ENCODE measurements around the gene CRISPLD2. TPM values are rescaled to one million over a fixed set of nuclear protein-coding genes. Genes with fewer than 3 reads are reported as not detected.

CRISPLD2 gene
- total RNA-seq, 3 donors from 2014 or later (not counting 1 experiment from before 2014, with no cell fraction given): 0.86 to 6.3 TPM; not detected in 1

DNA sequence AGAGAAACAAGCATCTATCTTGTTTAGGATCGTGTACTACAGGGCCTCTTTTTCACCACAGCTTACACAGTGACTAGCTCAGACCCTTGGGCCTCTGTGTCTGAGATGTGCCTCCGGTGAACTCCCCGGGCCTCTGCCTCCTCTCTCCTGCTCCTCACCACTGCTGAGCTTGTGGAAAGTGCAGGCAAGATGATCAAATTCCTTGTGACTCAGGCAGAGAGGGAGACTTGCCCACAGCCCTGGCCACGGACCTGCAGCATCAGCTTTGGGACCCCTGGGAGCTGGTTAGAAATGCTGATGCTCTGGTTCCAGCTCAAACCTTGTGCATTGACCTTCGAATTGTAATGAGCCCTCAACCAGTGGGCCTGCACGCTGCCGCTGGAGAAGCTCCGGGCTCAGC is 111.7 kb downstream of the CRISPLD2 start:
- ATAC-seq (no peak), DNase-seq (no peak)
- Mint-ChIP-seq H3K27me3 (ENCODE audit: low read depth in 2 of 2) (no peaks in the 10 kb centered on the region), H3K9me3 (no peaks in the 10 kb centered on the region), H3K36me3 (no peaks in the 10 kb centered on the region), H3K4me1 (peaks cover 0 to 9% of the 10 kb centered on the region in 2 donors), H3K27ac (peak overlapping the region; percentile 58 to 75), H3K4me3 (no peak overlapping the region)
- H3K9me3 ChIP-seq (ENCODE audit: control insufficient read depth, insufficient read depth, low read length): peaks cover 15% of the 10 kb centered on the region
- peaks cover 4% of the 10 kb centered on the region for H3K4me1 ChIP-seq (ENCODE audit: control insufficient read depth, insufficient read depth, low read length)
- H3K36me3 ChIP-seq (ENCODE audit: control insufficient read depth, insufficient read depth, low read length): no peaks in the 10 kb centered on the region
- no peak overlapping the region for H3K4me3 ChIP-seq (ENCODE audit: low read length)
- WGBS (ENCODE audit: insufficient coverage): 93% methylated on average over 8 of the region's 8 CpGs
- TF ChIP-seq, protein P1, sequence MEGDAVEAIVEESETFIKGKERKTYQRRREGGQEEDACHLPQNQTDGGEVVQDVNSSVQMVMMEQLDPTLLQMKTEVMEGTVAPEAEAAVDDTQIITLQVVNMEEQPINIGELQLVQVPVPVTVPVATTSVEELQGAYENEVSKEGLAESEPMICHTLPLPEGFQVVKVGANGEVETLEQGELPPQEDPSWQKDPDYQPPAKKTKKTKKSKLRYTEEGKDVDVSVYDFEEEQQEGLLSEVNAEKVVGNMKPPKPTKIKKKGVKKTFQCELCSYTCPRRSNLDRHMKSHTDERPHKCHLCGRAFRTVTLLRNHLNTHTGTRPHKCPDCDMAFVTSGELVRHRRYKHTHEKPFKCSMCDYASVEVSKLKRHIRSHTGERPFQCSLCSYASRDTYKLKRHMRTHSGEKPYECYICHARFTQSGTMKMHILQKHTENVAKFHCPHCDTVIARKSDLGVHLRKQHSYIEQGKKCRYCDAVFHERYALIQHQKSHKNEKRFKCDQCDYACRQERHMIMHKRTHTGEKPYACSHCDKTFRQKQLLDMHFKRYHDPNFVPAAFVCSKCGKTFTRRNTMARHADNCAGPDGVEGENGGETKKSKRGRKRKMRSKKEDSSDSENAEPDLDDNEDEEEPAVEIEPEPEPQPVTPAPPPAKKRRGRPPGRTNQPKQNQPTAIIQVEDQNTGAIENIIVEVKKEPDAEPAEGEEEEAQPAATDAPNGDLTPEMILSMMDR (IDR thresholded peaks at IDR 0.05): no peak
- intact Hi-C loops (cut with micrococcal nuclease): no loop called here
- H3K27ac ChIP-seq (ENCODE audit: low read length): no peak overlapping the region
- H3K27me3 ChIP-seq (ENCODE audit: control insufficient read depth, insufficient read depth, low read length): no peaks in the 10 kb centered on the region

DNA sequence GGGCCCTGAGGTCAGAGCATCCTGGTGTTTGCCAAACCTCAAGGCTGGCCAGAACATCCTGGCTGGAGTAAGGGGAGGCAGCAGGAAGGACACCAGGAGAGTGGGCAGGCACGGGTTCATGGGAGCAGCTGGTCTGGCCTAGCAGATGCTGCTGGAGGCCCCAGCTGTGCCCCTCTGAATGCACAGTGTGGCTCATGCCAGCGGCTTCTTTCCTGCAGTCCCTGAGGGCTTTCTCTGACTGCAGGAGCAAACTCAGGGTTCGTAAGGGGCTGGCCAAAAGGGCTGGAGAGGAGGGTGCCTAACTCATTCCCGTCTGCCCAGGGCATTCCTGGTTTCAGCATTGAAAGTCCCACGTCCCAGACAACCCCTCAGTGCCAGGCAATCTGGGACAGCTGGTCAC is 112.9 kb downstream of the CRISPLD2 start:
- Mint-ChIP-seq H3K4me3 (no peak overlapping the region), H3K27ac (no peak overlapping the region), H3K4me1 (peaks cover 0 to 9% of the 10 kb centered on the region in 2 donors), H3K27me3 (ENCODE audit: low read depth in 2 of 2) (no peaks in the 10 kb centered on the region), H3K9me3 (no peaks in the 10 kb centered on the region), H3K36me3 (no peaks in the 10 kb centered on the region)
- no peaks in the 10 kb centered on the region for H3K27me3 ChIP-seq (ENCODE audit: control insufficient read depth, insufficient read depth, low read length)
- H3K27ac ChIP-seq (ENCODE audit: low read length): no peak overlapping the region
- 73% methylated on average over 5 of the region's 5 CpGs for WGBS (ENCODE audit: insufficient coverage)
- peaks cover 15% of the 10 kb centered on the region for H3K9me3 ChIP-seq (ENCODE audit: control insufficient read depth, insufficient read depth, low read length)
- TF ChIP-seq, protein P1 (IDR thresholded peaks at IDR 0.05): no peak
- H3K4me3 ChIP-seq (ENCODE audit: low read length): no peak overlapping the region
- H3K36me3 ChIP-seq (ENCODE audit: control insufficient read depth, insufficient read depth, low read length): no peaks in the 10 kb centered on the region
- peaks cover 4% of the 10 kb centered on the region for H3K4me1 ChIP-seq (ENCODE audit: control insufficient read depth, insufficient read depth, low read length)
- ATAC-seq (no peak), DNase-seq (no peak)
- intact Hi-C loops (cut with micrococcal nuclease): no loop called here

DNA sequence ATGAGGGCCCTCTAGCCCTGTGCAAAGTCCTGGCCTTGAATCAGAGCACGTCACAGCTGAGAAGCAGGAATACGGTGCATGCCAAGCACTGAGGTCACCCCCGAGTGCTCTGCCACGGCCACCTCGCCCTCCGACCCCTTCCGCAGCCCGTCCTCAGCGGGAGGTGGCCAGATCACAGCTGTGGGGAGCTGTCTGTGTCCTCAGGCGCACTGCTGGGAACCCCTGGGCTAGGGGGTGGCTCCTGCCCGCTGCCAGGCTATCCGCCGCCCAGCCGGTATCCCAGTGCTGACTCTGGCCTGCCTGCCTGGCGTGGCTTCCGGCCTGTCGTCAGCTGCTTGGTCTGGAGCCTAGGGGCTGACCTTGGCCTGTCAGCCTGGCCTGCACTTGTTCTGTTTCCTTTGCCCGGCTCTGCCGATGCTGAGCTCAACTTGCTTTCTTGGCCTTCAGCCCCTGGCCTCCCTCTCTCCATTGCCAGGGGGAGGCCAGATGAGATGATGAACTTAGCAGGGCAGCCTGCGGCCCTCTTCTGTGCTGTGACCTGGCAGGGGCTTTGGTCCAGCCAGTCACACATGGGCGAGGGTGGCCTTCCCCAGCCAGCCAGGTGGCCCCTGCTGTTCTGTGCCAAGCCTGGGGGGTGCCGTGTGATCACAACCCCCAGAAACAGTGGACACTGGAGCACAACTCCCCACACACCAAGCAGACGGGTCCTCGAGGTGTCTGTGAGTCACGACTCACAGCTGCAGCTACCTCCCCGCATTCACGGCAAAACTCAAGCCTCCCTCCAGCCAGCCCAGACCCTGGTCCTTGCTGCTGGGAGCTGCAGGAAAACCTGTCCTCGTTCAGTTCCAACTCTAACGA is 114.2 kb downstream of the CRISPLD2 start:
- no peak overlapping the region for H3K4me3 Mint-ChIP-seq
- WGBS (ENCODE audit: insufficient coverage): 93% methylated on average over 29 of the region's 29 CpGs

More for the DNA sequence above, 114.2 kb downstream of the CRISPLD2 start:
- Mint-ChIP-seq H3K27ac (no peak overlapping the region), H3K36me3 (no peaks in the 10 kb centered on the region), H3K27me3 (ENCODE audit: low read depth in 2 of 2) (no peaks in the 10 kb centered on the region), H3K4me1 (peaks cover 0 to 9% of the 10 kb centered on the region in 2 donors), H3K9me3 (no peaks in the 10 kb centered on the region)
- ATAC-seq: no peak
- H3K27ac ChIP-seq (ENCODE audit: low read length): no peak overlapping the region
- no peak overlapping the region for H3K4me3 ChIP-seq (ENCODE audit: low read length)
- H3K9me3 ChIP-seq (ENCODE audit: control insufficient read depth, insufficient read depth, low read length): peaks cover 15% of the 10 kb centered on the region
- no peaks in the 10 kb centered on the region for H3K36me3 ChIP-seq (ENCODE audit: control insufficient read depth, insufficient read depth, low read length)
- intact Hi-C loops (cut with micrococcal nuclease): no loop called here
- H3K27me3 ChIP-seq (ENCODE audit: control insufficient read depth, insufficient read depth, low read length): no peaks in the 10 kb centered on the region
- peaks cover 4% of the 10 kb centered on the region for H3K4me1 ChIP-seq (ENCODE audit: control insufficient read depth, insufficient read depth, low read length)
- TF ChIP-seq, protein P1 (IDR thresholded peaks at IDR 0.05): no peak
- no peak for DNase-seq

Data from natural killer cell (primary cell).